SIG-M5 (cell line): ENCODE results near the gene RCBTB2.
A peak's percentile ranks its signal among the peaks of the same experiment; 100 is the strongest.
"Not testable (repeated sequence)": the region's sequence is repeated elsewhere in the genome, so short reads cannot be mapped to it uniquely, and the experiment has no call there.

Source experiments
- DNase-seq: peaks from one replicate; lab custom pipeline; 2025; lab: John Stamatoyannopoulos, UW

Gene RCBTB2

GRCh38 chr13:48532506-48533499 is at the start of gene RCBTB2:
Gene RCBTB2 (minus strand): TSS chr13:48533080. CDS start chr13:48521939, 11,141 bp downstream.
- DNase-seq, result peak; percentile 77

- no peak for DNase-seq
Measured at GRCh38 chr13:48582084-48582483, 49.2 kb upstream of the RCBTB2 start.

- no peak for DNase-seq
Measured at GRCh38 chr13:48580896-48581295, 48.0 kb upstream of the RCBTB2 start.

- no peak for DNase-seq
Measured at GRCh38 chr13:48580185-48580803, 47.4 kb upstream of the RCBTB2 start.

- DNase-seq, result not testable (repeated sequence)
Measured at GRCh38 chr13:48579919-48580180, 47.0 kb upstream of the RCBTB2 start.

- DNase-seq, result peak; percentile 87
Measured at GRCh38 chr13:48579165-48579918, 46.5 kb upstream of the RCBTB2 start.

- DNase-seq, result no peak
Measured at GRCh38 chr13:48578516-48579164, 45.8 kb upstream of the RCBTB2 start.

- DNase-seq, result no peak
Measured at GRCh38 chr13:48576448-48577010, 43.6 kb upstream of the RCBTB2 start.

- DNase-seq, result no peak
Measured at GRCh38 chr13:48575031-48575430, 42.2 kb upstream of the RCBTB2 start.

GRCh38 chr13:48574041-48574796 is 41.3 kb upstream of the RCBTB2 start:
- no peak for DNase-seq

- no peak for DNase-seq
Measured at GRCh38 chr13:48573213-48574007, 40.5 kb upstream of the RCBTB2 start.

- no peak for DNase-seq
Measured at GRCh38 chr13:48571126-48571913, 38.4 kb upstream of the RCBTB2 start.

- no peak for DNase-seq
Measured at GRCh38 chr13:48570216-48570828, 37.4 kb upstream of the RCBTB2 start.

GRCh38 chr13:48569104-48569666 is 36.3 kb upstream of the RCBTB2 start:
- no peak for DNase-seq

- DNase-seq, result no peak
Measured at GRCh38 chr13:48568370-48569103, 35.7 kb upstream of the RCBTB2 start.

- DNase-seq, result peak; percentile 78
Measured at GRCh38 chr13:48567515-48568369, 34.9 kb upstream of the RCBTB2 start.

- DNase-seq, result no peak
Measured at GRCh38 chr13:48564056-48564455, 31.2 kb upstream of the RCBTB2 start.
